GM21528 (cell line): ENCODE measurements around the gene REEP6.

Source experiments
- ATAC-seq: cut with Tn5 transposase; IDR thresholded peaks from one replicate; pipeline ENCODE4 v1.9.1; 2021; ENCODE audit warnings: mild to moderate bottlenecking, moderate library complexity; ENCODE audit not compliant: unreplicated experiment, low FRiP score

Gene REEP6

DNA sequence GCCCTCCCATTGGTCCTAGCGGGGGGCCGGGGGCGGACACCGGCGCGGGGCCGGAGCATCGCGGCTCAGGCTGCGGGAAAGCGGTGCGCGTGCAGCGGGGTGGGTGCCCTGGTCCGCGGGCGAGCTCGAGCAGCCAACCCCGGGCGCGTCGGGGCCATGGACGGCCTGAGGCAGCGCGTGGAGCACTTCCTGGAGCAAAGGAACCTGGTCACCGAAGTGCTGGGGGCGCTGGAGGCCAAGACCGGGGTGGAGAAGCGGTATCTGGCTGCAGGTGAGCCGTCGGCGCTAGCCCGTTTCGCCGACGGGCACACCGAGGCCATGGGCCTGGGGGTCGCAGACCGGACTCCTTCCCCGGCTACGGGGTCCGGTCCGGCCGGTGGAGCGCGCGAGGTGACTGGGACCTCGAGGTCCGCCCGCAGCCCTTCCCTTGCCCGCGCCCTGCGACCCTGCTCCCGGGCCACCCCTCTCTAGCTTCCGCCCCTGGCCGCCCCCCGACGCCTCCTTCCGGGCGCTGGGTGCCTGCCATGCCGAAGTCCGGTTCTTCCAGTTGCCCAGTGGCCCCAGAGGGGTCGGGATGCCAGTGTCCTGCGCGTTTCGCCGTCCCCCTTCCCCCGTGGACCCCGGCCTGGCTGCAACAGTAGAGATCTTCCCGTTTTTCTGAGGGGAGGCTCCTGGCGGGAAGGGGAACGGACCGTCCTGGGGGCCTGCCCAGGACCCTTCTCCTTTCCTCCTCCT lies at the start of gene REEP6:
Gene REEP6 (plus strand): TSS at position 68 of the 735 bp plus-strand sequence. CDS start 89 bp downstream, at position 157.
- ATAC-seq: no peak

DNA sequence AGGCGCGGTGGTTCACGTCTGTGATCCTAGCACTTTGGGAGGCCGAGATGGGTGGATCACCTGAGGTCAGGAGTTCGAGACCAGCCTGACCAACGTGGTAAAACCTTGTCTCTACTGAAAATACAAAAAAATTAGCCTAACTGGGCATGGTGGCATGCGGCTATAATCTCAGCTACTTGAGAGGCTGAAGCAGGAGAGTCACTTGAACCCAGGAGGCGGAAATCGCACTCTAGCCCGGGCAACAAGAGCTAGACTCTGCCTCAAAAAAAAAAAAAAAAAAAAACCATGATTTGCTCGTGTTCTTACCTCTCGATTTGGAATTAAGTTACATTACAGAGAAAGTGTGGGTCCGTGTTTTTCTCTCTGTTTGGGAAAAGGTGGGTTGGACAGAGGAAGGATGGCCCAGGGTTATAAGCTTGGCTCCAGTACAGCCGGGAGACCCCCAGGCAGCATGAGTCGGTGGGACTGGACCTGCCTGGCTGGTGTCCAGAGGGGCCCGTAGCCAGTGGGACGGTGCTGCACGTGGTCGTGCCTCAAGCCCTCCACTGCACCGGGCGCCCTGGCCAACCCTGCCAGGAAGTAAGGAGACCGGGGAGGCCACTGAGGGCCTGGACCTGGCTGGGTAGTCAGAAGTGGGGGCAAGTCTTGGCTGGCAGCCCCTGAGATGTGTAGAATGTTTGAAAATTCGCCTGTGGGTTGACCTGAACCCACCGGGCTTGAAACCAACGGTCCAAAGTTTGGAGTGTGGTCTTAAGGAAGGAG lies 49.1 kb upstream of the REEP6 start:
- no peak for ATAC-seq

- peak; percentile 48 for ATAC-seq
Observed at GRCh38 chr19:1445185-1445931, 45.6 kb upstream of the REEP6 start.

DNA sequence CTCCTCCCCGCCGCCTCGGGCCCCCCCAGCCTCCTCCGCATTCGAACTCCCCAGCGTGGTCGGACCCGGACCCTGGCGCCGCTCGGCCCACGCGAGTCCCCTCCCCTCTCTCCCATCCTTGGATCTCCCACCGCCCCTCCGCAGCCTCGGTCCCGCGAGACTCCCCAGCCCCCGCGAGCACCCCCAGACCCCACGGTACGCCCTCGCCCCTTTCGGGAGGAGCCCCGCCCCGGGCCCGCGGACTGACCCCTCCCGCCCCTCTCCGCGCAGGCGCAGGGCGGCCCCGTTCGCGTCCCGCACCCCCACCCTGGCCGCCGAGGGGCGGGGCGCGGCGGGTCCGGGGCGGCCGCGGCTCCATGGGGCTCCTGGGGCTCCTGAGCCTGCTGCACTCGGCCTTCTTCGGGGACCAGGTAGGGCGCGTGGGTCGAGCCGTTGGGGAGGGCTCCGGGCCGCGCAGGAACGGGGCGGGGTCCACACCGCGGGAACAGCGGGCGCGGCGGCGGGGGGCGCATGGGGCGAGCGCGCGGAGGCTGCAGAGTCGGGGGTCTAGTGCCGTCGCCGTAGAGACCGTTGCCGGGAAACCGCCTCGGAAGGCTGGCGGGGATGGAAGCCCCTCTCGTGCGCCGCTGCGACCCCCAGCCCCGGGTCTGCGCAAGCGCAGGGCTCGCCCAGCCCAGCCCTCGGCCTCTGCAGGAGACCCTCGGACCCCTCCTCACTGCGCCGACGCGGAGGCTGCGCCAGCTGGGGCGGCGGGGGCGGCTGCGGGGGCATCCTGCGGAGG lies 44.9 kb upstream of the REEP6 start:
- no peak for ATAC-seq

- no peak for ATAC-seq
Observed at GRCh38 chr19:1446713-1447481, 44.1 kb upstream of the REEP6 start.

- ATAC-seq: no peak
Observed at GRCh38 chr19:1447504-1447903, 43.5 kb upstream of the REEP6 start.

DNA sequence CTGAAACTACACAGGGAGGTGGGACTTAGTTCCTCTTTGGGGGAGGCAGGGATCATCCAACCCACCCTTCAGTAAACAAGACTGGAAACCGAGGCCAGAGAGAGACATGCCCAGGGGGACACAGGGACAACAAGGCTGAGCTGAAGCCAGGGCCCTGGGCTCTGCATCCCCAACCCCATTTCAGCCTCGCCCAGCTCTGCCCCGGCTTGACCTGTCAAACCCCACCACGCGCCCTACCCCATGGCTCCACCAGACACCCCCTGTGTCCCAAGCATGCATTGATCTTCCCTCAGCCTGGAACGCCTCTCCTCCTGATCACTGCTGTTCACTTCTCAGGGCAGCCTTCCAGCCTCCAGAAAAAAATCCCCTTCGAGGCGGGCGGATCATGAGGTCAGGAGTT lies 43.0 kb upstream of the REEP6 start:
- no peak for ATAC-seq

DNA sequence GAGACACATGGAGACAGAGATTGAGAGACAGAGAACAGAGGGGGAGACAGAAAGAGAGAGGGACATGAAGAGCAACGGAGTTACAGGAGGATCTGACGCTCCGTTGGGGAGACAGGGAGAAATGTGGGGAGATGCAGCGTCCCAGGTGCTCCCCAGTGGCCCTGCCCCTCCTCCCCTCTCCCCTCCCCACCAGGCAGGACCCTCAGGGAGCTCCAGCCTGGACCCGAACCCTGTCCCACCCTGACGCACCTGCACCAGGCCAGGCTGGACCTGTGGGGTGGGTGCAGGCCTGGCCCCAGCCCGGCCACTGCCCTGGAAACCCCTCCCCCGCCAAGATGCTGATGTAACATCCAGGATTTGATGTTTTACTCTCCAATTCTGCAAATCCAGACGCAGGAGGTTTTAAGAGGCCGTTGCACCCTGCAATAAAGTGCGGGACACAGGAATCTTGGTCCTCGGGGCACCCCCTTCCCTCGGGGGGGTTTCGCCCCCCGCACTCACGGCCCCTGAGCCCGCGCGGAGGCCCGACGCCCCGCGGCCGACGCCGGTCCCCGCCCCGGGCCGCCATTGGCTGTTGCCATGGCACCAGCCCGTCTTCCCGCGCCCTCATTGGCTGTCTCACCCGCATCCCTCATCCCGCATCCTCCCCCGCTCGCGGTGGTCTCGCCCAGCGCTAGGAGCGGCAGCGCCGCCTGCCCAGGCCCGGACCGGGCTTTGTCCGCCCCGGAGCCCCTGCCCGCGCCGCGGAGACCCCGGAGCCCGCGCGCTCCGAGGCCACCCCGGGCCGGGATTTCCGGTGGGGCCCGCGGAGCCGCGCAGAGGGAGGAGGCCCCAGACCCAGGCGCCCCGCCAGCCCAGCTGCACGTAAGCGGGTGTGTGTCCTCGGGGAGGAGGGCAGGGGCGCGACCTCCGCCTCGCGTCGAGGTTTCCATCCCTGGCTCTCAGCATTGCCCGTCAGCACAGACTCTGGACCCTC lies 41.2 kb upstream of the REEP6 start, which contains the start of gene APC2:
Gene APC2 (plus strand): TSS at position 655 of the 976 bp plus-strand sequence. CDS start 2,881 bp downstream, outside the sequence.
- ATAC-seq: no peak

GRCh38 chr19:1450735-1451731 lies 39.9 kb upstream of the REEP6 start:
- no peak for ATAC-seq

- ATAC-seq: no peak
Observed at GRCh38 chr19:1451916-1452801, 38.8 kb upstream of the REEP6 start.

GRCh38 chr19:1452802-1453524 lies 38.0 kb upstream of the REEP6 start:
- ATAC-seq: no peak

GRCh38 chr19:1453525-1454364 lies 37.2 kb upstream of the REEP6 start:
- ATAC-seq: no peak

GRCh38 chr19:1455002-1455335 lies 36.0 kb upstream of the REEP6 start:
- no peak for ATAC-seq

DNA sequence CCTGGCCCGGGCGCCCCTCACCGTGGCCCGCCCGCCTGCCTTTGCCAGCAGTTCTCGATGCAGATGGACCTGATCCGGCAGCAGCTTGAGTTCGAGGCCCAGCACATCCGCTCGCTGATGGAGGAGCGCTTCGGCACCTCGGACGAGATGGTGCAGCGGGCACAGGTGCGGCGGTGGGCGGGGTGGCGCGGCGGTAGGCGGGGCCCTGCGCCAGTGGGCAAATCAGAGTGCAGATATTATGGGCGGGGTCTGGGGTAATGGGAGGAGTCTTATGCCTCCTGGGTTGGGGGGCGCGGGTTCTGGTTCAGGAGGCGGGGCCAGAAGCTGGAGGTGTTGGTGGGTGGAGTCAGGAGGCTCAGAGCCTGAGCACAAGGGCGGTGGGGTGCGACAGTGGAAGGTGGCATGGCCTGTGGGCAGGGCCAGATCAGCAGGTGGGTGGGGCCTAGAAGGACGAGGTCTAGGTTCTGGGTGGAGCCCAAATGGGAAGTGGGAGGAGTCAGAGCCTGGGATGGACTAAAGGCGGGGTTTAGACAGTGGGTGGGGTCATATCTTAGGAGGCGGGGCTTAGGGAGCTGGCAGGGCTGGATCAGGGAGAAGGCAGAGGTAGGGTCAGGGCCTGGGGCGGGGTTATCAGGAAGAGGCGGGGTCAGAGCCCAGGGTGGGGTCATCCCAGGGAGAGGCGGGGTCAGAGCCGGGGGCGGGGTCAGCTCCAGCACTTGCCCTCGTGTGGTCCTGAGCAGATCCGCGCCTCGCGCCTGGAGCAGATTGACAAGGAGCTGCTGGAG lies 35.5 kb upstream of the REEP6 start:
- no peak for ATAC-seq
